Fibroblast of mammary gland (primary cell): ENCODE data around the gene RPRD1A.
"Not testable (repeated sequence)": the region's sequence is repeated elsewhere in the genome, so short reads cannot be mapped to it uniquely, and the experiment has no call there.

Experiments
- DNase-seq: peaks from one replicate; pipeline ENCODE4 v3.0.0-alpha.2; 2010; ENCODE audit warnings: low read depth
- H3K4me3 ChIP-seq: 2 replicates; pipeline ENCODE4 v1.5.1; 2011; ENCODE audit warnings: low read depth, mild to moderate bottlenecking, low read length, moderate library complexity; ENCODE audit not compliant: control insufficient read depth
- TF ChIP-seq, protein P1 (sequence below): conservative IDR thresholded peaks from 2 replicates; pipeline ENCODE4 v1.5.1; 2011; ENCODE audit warnings: low read depth, low read length, inconsistent platforms; ENCODE audit not compliant: control insufficient read depth, insufficient read depth

RPRD1A gene

DNA sequence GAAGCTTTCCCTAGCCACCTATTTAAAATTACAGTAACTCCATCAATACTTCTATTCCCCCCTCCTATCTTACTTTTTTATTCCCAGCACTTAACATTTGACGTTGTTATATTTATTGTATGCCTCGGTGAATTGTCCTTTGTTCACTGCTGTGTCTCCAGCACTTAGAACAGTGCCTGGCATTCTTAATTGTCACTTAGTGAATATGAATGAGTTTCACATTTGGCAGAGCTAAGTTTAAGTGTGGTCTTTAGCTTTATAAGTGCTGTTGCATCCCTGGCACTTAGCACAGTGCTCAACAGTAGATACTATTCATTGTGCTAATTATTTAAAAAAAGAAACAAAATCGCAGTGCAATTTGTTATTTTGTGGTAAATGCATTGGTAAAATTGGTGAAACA is 93.2 kb downstream of the RPRD1A start:
- no peak overlapping the region for H3K4me3 ChIP-seq
- TF ChIP-seq, protein P1, sequence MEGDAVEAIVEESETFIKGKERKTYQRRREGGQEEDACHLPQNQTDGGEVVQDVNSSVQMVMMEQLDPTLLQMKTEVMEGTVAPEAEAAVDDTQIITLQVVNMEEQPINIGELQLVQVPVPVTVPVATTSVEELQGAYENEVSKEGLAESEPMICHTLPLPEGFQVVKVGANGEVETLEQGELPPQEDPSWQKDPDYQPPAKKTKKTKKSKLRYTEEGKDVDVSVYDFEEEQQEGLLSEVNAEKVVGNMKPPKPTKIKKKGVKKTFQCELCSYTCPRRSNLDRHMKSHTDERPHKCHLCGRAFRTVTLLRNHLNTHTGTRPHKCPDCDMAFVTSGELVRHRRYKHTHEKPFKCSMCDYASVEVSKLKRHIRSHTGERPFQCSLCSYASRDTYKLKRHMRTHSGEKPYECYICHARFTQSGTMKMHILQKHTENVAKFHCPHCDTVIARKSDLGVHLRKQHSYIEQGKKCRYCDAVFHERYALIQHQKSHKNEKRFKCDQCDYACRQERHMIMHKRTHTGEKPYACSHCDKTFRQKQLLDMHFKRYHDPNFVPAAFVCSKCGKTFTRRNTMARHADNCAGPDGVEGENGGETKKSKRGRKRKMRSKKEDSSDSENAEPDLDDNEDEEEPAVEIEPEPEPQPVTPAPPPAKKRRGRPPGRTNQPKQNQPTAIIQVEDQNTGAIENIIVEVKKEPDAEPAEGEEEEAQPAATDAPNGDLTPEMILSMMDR, result no peak
- no peak for DNase-seq

DNA sequence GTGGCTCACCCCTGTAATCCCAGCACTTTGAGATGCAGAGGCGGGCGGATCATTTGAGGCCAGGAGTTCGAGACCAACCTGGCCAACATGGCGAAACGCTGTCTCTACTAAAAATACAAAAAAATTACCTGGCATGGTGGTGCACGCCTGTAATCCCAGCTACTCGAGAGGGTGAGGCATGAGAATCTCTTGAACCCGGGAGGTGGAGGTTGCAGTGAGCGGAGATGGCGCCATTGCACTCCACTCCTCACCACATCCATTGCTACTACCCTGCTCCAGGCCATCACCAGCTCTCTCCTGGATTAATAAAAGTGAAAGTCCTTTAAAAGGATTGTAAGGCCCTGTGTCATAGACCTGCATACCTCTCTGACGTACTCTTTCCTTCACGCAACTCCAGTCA is 93.7 kb downstream of the RPRD1A start:
- DNase-seq, result no peak
- TF ChIP-seq, protein P1, result no peak
- H3K4me3 ChIP-seq, result peak overlapping the region; percentile 99

DNA sequence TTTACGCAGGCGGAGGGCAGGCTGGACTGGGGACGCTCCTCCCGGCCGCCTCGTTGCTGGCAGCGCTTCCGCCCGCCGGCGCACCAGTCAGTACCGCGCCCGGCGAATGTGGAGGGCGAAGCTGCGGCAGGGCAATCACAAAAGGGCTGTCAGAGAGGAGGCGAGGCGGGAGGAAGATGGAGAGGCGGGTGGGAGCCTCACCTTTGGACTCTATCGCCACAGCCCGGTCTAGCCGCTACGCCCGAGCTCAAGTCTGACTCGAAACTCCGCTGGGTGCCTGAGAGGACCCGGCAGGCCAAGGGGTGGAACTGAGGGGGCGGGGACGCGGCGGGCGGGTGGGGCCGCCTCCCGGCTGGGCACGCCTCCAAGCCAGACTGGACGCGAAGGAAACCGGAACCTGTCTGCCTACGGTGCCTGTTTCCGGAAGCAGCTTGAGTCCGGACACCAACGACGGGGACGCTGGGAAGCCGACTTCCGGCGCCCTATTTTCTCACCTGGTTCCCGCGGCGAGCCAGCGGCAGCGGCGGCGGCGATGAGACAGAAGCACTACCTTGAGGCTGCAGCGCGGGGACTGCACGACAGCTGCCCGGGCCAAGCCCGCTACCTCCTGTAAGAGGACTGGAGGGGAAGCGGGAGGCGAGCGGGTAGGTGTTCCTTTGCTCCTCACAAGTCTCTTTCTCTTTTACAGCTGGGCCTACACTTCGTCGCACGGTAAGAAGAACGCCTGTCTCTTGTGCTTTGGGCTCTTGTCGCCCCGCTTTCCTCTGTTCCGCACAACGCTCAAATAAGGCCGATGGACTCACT is 95.0 kb downstream of the RPRD1A start, which contains the start of gene RMP24:
Gene RMP24 (plus strand): TSS at position 483 of the 804 bp plus-strand sequence.
- TF ChIP-seq, protein P1, result no peak
- DNase-seq, result peak; percentile 96
- peak within 1 kb of the TSS; percentile 99 for H3K4me3 ChIP-seq

DNA sequence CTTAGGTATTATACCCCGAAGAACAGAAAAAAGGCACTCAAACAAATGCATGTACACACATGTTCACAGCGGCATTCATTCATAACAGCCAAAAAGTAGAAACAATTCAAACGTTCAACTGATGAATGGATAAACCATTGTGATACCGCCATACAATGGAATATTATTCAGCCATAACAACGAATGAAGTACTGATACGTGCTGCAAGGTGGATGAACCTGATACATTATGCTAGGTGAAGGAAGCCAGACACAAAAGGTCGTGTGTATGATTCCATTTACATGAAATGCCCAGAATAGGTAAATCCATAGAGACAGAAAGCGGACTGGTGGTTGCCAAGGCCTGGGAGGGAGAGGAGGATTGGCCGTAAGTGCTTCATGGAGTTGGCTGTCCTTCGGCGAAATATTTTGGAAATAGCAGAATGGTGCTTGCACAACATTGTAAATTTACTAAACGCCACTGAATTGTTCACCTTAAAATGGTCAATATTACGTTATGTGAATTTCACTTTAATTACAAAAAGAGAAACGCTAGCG is 95.6 kb downstream of the RPRD1A start:
- DNase-seq, result no peak
- TF ChIP-seq, protein P1, result no peak
- peak overlapping the region; percentile 99 for H3K4me3 ChIP-seq

DNA sequence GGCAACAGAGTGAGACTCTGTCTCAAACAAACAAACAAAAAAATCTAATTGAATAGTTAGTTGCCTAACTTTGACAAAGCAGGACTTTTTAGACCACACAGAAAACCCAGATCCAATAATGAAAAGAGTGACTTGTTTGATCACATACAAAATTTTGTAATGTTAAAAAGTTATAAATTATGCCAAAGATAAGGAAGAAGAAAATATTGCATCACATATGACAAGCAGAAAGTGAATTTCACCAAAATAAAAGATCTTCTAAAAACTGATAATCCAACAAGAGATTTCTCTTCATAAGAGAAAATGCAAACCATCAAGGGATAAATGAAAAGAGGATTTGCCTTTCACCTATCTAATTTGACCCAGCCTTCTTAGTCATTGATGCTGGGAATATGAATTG is 97.7 kb downstream of the RPRD1A start:
- TF ChIP-seq, protein P1, result no peak
- no peak overlapping the region for H3K4me3 ChIP-seq
- peak; percentile 38 for DNase-seq

DNA sequence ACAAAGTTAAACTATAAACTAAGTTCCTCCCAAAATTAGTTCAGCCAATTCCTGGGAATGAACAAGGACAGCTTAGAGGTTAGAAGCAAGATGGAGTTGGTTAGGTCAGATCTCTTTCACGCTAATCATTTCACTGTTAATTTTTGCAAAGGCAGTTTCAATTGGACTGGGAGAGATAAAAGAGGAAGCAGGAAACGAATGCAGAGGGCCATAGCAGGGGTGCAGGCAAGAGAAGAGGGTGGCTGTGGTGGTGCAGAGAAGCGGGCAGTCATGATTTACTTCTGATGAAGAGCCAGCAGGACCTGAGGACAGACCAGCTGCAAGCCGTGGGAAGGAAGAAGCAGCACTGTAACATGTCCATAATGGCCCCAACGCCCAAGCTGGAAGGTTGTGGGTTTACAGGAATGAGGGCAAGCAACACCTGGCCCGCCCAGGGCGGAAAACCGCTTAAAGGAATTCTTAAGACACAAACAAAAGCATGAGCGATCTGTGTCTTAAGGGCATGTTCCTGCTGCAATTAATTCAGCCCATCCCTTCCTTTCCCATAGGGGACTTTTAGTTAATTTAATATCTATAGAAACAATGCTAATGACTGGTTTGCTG is 99.0 kb downstream of the RPRD1A start:
- H3K4me3 ChIP-seq, result no peak overlapping the region
- DNase-seq, result no peak
- TF ChIP-seq, protein P1, result no peak

DNA sequence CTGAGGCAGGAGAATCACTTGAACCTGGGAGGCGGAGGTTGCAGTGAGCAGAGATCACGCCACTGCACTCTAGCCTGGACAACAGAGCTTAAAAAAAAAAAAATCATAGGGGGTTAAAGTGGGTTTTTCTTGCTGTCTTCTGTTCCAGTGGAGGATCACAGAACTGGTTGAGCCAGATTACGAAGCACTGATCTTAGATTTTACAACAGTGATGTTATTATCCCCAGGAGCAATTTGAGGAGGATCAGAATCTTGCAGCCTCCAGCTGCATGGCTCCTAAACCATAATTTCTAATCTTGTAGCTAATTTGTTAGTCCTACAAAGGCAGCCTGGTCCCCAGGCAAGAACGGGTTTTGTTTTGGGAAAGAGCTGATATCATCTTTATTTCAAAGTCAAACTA is 99.5 kb downstream of the RPRD1A start:
- DNase-seq, H3K4me3 ChIP-seq: not testable (repeated sequence)
